HepG2 (cell line): Measurements from ENCODE around the gene KCNT1. TPM values are rescaled to one million over a fixed set of nuclear protein-coding genes. Genes with fewer than 3 reads are reported as not detected.

Source experiments
- ATAC-seq: fragments of 200-7000 bp; cut with Tn5 transposase; 3 replicates; pipeline ENCODE4 v1.9.1; 2020; ENCODE audit warnings: mild to moderate bottlenecking, moderate library complexity
- BruUV-seq: library from RNA; stranded (reverse); fragments of 400-500 nt; replicated peaks from 2 replicates; lab custom pipeline; 2021; lab: Mats Ljungman, UMichigan
- CTCF ChIA-PET: fragments of 300-600 bp; formaldehyde crosslinking; extraction: SDS; loops from one replicate; lab custom pipeline; 2021; ENCODE audit warnings: low total read pairs, inconsistent platforms, low intra/inter-chr PET ratio; lab: Yijun Ruan, JAX
- POLR2A ChIA-PET: fragments of 350-600 bp; sonication (Branson Sonifier 250); formaldehyde crosslinking; loops from one replicate; lab custom pipeline; 2020; ENCODE audit warnings: antibody characterized with exemption, inconsistent platforms; lab: Yijun Ruan, JAX
- DNase-seq: peaks from one replicate; pipeline ENCODE4 v3.0.0-alpha.2; 2015; ENCODE audit warnings: low spot score
- FAIRE-seq: peaks from 3 replicates; lab custom pipeline; 2011; peaks lifted over from hg19 to GRCh38; lab: Jason Lieb, UNC
- H2AFZ ChIP-seq: one replicate; pipeline ENCODE4 v1.6.1; 2011; ENCODE audit warnings: low read length, inconsistent platforms
- H3K27ac ChIP-seq: fragments of 300-600 bp; 3 replicates; pipeline ENCODE4 v1.8.0; 2011; ENCODE audit warnings: mixed run types, mild to moderate bottlenecking, mixed read lengths, low read length, inconsistent platforms; ENCODE audit not compliant: insufficient read depth; ENCODE audit errors: extremely low read length
- H3K27me3 ChIP-seq, 2 experiments: fragments of 200-600 bp in 1 of 2; 2 replicates in 1 of 2; 3 replicates in 1 of 2; pipeline versions ENCODE4 v1.6.0 to v1.8.0; 2011; ENCODE audit warnings: low read length in 2 of 2, mild to moderate bottlenecking in 2 of 2, moderate library complexity in 2 of 2, inconsistent platforms in 1 of 2; ENCODE audit not compliant: insufficient read depth in 2 of 2, control insufficient read depth in 1 of 2
- H3K36me3 ChIP-seq, 2 experiments: fragments of 200-600 bp in 1 of 2; replicated peaks in 1 of 2; 2 replicates in 1 of 2; 3 replicates in 1 of 2; pipeline versions ENCODE4 v1.5.1 to v1.8.0; 2011; ENCODE audit warnings: low read length in 2 of 2, inconsistent platforms in 1 of 2; ENCODE audit not compliant: insufficient read depth in 2 of 2, control insufficient read depth in 1 of 2
- H3K4me1 ChIP-seq: 2 replicates; pipeline ENCODE4 v1.5.1; 2012; ENCODE audit warnings: low read length, inconsistent platforms; ENCODE audit not compliant: insufficient read depth
- H3K4me2 ChIP-seq: 2 replicates; pipeline ENCODE4 v1.6.0; 2011; ENCODE audit warnings: low read depth, low read length, inconsistent platforms
- H3K4me3 ChIP-seq, 3 experiments: fragments of 200-600 bp in 1 of 3; sonication (generic), shearing (Covaris generic) in 1 of 3; replicated peaks in 1 of 3; 2 replicates each; pipeline ENCODE4 v1.5.1; 2011 to 2016; ENCODE audit warnings: low read length in 3 of 3, inconsistent platforms in 2 of 3, low read depth in 2 of 3, mild to moderate bottlenecking in 2 of 3, control low read depth in 1 of 3, mixed read lengths in 1 of 3; ENCODE audit not compliant: insufficient read depth in 1 of 3
- H3K79me2 ChIP-seq: one replicate; pipeline ENCODE4 v1.6.1; 2011; ENCODE audit warnings: low read length, inconsistent platforms; ENCODE audit not compliant: insufficient read depth
- H3K9ac ChIP-seq: 2 replicates; pipeline ENCODE4 v1.6.0; 2011; ENCODE audit warnings: mild to moderate bottlenecking, low read depth, low read length, inconsistent platforms; ENCODE audit not compliant: insufficient read depth
- H3K9me3 ChIP-seq: 2 replicates; pipeline ENCODE4 v1.5.1; 2012; ENCODE audit warnings: mild to moderate bottlenecking, low read length
- H4K20me1 ChIP-seq: 2 replicates; pipeline ENCODE4 v1.6.0; 2011; ENCODE audit warnings: inconsistent platforms, mild to moderate bottlenecking, low read length, moderate library complexity; ENCODE audit not compliant: insufficient read depth
- CEBPB ChIP-seq: IDR thresholded peaks from 2 replicates; pipeline ENCODE4 v1.6.1; 2011; ENCODE audit warnings: low read depth, low read length, improper control_type of control experiment, borderline replicate concordance
- GTF2F1 ChIP-seq: fragments of 150-350 bp; IDR thresholded peaks from 2 replicates; pipeline ENCODE4 v1.6.1; 2014; ENCODE audit warnings: low read length
- KLF11 ChIP-seq: IDR thresholded peaks from 2 replicates; pipeline ENCODE4 v1.6.1; 2016; ENCODE audit warnings: missing compliant biosample characterization
- NFYB ChIP-seq: sonication (generic); formaldehyde crosslinking; IDR thresholded peaks from 2 replicates; pipeline ENCODE4 v1.4.0; 2020; ENCODE audit warnings: missing genetic modification reagents
- RXRB ChIP-seq: IDR thresholded peaks from 2 replicates; pipeline ENCODE4 v1.6.1; 2016; ENCODE audit warnings: borderline replicate concordance, missing genetic modification reagents, missing compliant biosample characterization
- SALL1 ChIP-seq: sonication (generic); formaldehyde crosslinking; IDR thresholded peaks from 2 replicates; pipeline ENCODE4 v1.8.0; 2022; ENCODE audit warnings: mild to moderate bottlenecking, missing genetic modification reagents
- SMAD9 ChIP-seq: sonication (generic); formaldehyde crosslinking; IDR thresholded peaks from 2 replicates; pipeline ENCODE4 v1.5.1; 2020; ENCODE audit warnings: mild to moderate bottlenecking, missing genetic modification reagents
- SOX6 ChIP-seq, 2 experiments: fragments of 450-650 bp in 1 of 2; sonication (generic) in 1 of 2; formaldehyde crosslinking in 1 of 2; IDR thresholded peaks; 2 replicates each; pipeline versions ENCODE4 v1.4.0 to v1.6.1; 2017 to 2020; ENCODE audit warnings: antibody characterized with exemption in 1 of 2, mild to moderate bottlenecking in 1 of 2, missing genetic modification reagents in 1 of 2
- TBX3 ChIP-seq: fragments of 450-650 bp; IDR thresholded peaks from 2 replicates; pipeline ENCODE4 v1.6.1; 2017; ENCODE audit warnings: antibody characterized with exemption, mild to moderate bottlenecking, inconsistent platforms, borderline replicate concordance
- ZFAT ChIP-seq: sonication (generic); formaldehyde crosslinking; conservative IDR thresholded peaks from 2 replicates; pipeline ENCODE4 v1.8.1; 2023; ENCODE audit warnings: missing genetic modification reagents, inconsistent platforms
- ZNF253 ChIP-seq: sonication (generic); formaldehyde crosslinking; IDR thresholded peaks from 2 replicates; pipeline ENCODE4 v1.8.0; 2022; ENCODE audit warnings: mild to moderate bottlenecking, missing genetic modification reagents, borderline replicate concordance
- ZNF343 ChIP-seq: sonication (generic); formaldehyde crosslinking; IDR thresholded peaks from 2 replicates; pipeline ENCODE4 v1.4.0; 2020; ENCODE audit warnings: mild to moderate bottlenecking, missing genetic modification reagents
- ZNF547 ChIP-seq: sonication (generic); formaldehyde crosslinking; IDR thresholded peaks from 2 replicates; pipeline ENCODE4 v1.5.1; 2020; ENCODE audit warnings: mild to moderate bottlenecking, missing genetic modification reagents
- WGBS: methylation state at CpG from one replicate; pipeline ENCODE4 v1.1.6; 2017; ENCODE audit warnings: low lambda C conversion rate; 5-methylcytosine and 5-hydroxymethylcytosine counted together
- in situ Hi-C: cut with HindIII; loops from 2 replicates; pipeline ENCODE4 v1.10.0; 2017; ENCODE audit warnings: low pct_unique_long_range_greater_than_20kb; ENCODE audit not compliant: extremely low pct_ligation_motif_present
- intact Hi-C: fragments of 100-400 bp; cut with micrococcal nuclease; formaldehyde crosslinking; loops from one replicate; pipeline ENCODE4 v1.10.0; 2022; ENCODE audit not compliant: unreplicated experiment
- polyA plus RNA-seq, 8 experiments: library from polyadenylated mRNA; depleted of rRNA in 3 of 8; stranded (reverse) in 7 of 8; unstranded in 1 of 8; fragments of >200 nt; fragmentation: Illumina TruSeq in 4 of 8; extraction: Trizol in 4 of 8; gene quantifications; 2 replicates each; pipeline versions ENCODE4 v1.2.1 to v1.2.3, GENCODE V29; 2011 to 2016; ENCODE audit warnings: low read depth in 4 of 8, missing spikeins in 1 of 8, mixed read lengths in 1 of 8; ENCODE audit not compliant: insufficient read depth in 1 of 8
- total RNA-seq, 5 experiments: library from RNA; depleted of rRNA; stranded (reverse); fragments of >200 nt; fragmentation: Illumina TruSeq; extraction: Trizol; gene quantifications; 2 replicates each; pipeline ENCODE4 v1.2.3, GENCODE V29; 2016; ENCODE audit warnings: low read depth in 1 of 5
- TF ChIP-seq, protein P1 (sequence below): sonication (generic); formaldehyde crosslinking; IDR thresholded peaks from 2 replicates; pipeline ENCODE4 v1.5.0; 2020; ENCODE audit warnings: mild to moderate bottlenecking, missing genetic modification reagents

KCNT1 gene
- total and polyA plus RNA-seq, 2 of the 13 experiments (the other 11 are each of a cell fraction or from before 2014, with no cell fraction given): not detected

DNA sequence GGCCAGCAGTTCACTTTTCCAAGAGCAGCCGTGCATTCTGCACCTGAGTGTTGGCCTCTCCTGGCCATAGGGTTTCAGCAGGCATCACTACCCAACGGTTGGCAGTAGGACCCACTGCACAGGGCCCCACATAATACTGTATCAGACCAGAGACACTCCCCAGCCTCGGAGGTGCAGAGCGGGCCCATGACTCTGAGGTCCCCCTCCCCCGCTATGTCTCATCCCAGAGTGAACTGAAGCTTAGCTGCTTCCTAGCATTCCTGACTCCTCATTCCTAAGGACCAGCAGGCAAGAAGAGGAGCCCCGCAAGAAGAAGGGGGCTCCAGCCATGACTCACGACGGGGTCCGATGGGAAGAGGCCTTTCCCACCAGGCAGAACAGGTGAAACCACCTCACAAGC is 138.1 kb downstream of the KCNT1 start:
- Histone ChIP-seq H3K4me3 (no peak overlapping the region), H3K4me2 (no peak overlapping the region), H3K9me3 (no peaks in the 10 kb centered on the region), H3K9ac (no peak overlapping the region), H3K36me3 (peaks cover 0 to 11% of the 10 kb centered on the region in 2 experiments; a peak in 4 of 5 replicates), H3K79me2 (no peaks in the 10 kb centered on the region), H3K4me1 (no peaks in the 10 kb centered on the region), H3K27me3 (no peaks in the 10 kb centered on the region), H2AFZ (no peak overlapping the region), H4K20me1 (no peaks in the 10 kb centered on the region), H3K27ac (no peak overlapping the region)
- 99% methylated on average over 7 of the region's 9 CpGs for WGBS
- no TSS peak for BruUV-seq
- in situ Hi-C loops (no loop called here), intact Hi-C loops (no loop called here)
- CTCF ChIA-PET: no interaction called here
- TF ChIP-seq SOX6 (IDR thresholded peaks at IDR 0.05) (no peak), SOX6 (CRISPR knock-in tag; IDR thresholded peaks at IDR 0.05) (no peak), SMAD9 (CRISPR knock-in tag) (no peak), CEBPB (no peak), SALL1 (CRISPR knock-in tag) (no peak)
- POLR2A ChIA-PET: no interaction called here
- no peak for ATAC-seq
- DNase-seq: no peak
- no peak for FAIRE-seq

DNA sequence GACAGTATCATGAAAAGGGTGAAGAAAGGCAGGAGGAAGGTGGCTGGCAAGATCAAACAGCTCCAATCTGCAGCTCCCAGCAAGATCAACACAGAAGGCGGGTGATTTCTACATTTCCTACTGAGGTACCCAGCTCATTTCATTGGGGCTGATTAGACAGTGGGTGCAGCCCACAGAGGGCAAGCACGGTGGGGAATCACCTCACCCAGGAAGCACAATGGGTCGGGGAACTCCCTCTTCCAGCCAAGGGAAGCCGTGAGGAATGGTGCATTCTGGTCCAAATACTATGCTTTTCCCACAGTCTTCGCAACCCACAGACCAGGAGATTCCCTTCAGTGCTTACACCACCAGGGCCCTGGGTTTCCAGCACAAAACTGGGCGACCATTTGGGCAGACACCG is 138.6 kb downstream of the KCNT1 start:
- Histone ChIP-seq H3K4me2 (no peak overlapping the region), H3K4me3 (no peak overlapping the region), H4K20me1 (no peaks in the 10 kb centered on the region), H3K27me3 (no peaks in the 10 kb centered on the region), H3K4me1 (no peaks in the 10 kb centered on the region), H3K36me3 (peaks cover 0 to 11% of the 10 kb centered on the region in 2 experiments; a peak in 4 of 5 replicates), H3K27ac (no peak overlapping the region), H2AFZ (no peak overlapping the region), H3K9ac (no peak overlapping the region), H3K79me2 (no peaks in the 10 kb centered on the region), H3K9me3 (no peaks in the 10 kb centered on the region)
- in situ Hi-C loops: no loop called here
- no TSS peak for BruUV-seq
- ChIA-PET POLR2A (no interaction called here), CTCF (no interaction called here)
- no peak for FAIRE-seq
- no peak for DNase-seq
- TF ChIP-seq GTF2F1 (no peak), ZNF547 (no peak), KLF11 (CRISPR knock-in tag) (no peak), NFYB (CRISPR knock-in tag) (no peak), ZNF253 (CRISPR knock-in tag) (no peak), TBX3 (no peak), ZFAT (no peak), RXRB (CRISPR knock-in tag) (no peak), ZNF343 (no peak)
- TF ChIP-seq, protein P1, sequence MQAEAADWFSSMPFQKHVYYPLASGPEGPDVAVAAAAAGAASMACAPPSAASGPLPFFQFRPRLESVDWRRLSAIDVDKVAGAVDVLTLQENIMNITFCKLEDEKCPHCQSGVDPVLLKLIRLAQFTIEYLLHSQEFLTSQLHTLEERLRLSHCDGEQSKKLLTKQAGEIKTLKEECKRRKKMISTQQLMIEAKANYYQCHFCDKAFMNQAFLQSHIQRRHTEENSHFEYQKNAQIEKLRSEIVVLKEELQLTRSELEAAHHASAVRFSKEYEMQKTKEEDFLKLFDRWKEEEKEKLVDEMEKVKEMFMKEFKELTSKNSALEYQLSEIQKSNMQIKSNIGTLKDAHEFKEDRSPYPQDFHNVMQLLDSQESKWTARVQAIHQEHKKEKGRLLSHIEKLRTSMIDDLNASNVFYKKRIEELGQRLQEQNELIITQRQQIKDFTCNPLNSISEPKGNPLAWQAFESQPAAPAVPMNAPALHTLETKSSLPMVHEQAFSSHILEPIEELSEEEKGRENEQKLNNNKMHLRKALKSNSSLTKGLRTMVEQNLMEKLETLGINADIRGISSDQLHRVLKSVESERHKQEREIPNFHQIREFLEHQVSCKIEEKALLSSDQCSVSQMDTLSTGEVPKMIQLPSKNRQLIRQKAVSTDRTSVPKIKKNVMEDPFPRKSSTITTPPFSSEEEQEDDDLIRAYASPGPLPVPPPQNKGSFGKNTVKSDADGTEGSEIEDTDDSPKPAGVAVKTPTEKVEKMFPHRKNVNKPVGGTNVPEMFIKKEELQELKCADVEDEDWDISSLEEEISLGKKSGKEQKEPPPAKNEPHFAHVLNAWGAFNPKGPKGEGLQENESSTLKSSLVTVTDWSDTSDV (CRISPR knock-in tag): no peak
- ATAC-seq: no peak
- intact Hi-C loops: no loop called here
- WGBS: 91% methylated on average over 5 of the region's 7 CpGs
